ENCODE results near the gene MADD.

Gene MADD

DNA sequence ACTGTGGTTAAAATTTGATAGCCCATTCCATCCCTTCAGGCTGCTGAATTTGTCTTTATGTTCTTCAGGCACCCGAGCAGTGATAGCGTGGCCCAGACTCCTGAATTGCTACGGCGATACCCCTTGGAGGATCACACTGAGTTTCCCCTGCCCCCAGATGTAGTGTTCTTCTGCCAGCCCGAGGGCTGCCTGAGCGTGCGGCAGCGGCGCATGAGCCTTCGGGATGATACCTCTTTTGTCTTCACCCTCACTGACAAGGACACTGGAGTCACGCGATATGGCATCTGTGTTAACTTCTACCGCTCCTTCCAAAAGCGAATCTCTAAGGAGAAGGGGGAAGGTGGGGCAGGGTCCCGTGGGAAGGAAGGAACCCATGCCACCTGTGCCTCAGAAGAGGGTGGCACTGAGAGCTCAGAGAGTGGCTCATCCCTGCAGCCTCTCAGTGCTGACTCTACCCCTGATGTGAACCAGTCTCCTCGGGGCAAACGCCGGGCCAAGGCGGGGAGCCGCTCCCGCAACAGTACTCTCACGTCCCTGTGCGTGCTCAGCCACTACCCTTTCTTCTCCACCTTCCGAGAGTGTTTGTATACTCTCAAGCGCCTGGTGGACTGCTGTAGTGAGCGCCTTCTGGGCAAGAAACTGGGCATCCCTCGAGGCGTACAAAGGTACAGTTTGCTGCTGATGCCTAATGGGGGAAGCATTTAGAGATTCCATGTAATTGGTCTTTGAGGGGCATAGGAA is 4.7 kb downstream of the MADD start:
- TF ChIP-seq, protein P1, sequence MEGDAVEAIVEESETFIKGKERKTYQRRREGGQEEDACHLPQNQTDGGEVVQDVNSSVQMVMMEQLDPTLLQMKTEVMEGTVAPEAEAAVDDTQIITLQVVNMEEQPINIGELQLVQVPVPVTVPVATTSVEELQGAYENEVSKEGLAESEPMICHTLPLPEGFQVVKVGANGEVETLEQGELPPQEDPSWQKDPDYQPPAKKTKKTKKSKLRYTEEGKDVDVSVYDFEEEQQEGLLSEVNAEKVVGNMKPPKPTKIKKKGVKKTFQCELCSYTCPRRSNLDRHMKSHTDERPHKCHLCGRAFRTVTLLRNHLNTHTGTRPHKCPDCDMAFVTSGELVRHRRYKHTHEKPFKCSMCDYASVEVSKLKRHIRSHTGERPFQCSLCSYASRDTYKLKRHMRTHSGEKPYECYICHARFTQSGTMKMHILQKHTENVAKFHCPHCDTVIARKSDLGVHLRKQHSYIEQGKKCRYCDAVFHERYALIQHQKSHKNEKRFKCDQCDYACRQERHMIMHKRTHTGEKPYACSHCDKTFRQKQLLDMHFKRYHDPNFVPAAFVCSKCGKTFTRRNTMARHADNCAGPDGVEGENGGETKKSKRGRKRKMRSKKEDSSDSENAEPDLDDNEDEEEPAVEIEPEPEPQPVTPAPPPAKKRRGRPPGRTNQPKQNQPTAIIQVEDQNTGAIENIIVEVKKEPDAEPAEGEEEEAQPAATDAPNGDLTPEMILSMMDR (IDR thresholded peaks at IDR 0.05; ENCODE audit: borderline replicate concordance, insufficient read depth, low read depth, low read length) = no peak
- H3K4me3 ChIP-seq (ENCODE audit: low read depth, low read length) = no peak overlapping the region

DNA sequence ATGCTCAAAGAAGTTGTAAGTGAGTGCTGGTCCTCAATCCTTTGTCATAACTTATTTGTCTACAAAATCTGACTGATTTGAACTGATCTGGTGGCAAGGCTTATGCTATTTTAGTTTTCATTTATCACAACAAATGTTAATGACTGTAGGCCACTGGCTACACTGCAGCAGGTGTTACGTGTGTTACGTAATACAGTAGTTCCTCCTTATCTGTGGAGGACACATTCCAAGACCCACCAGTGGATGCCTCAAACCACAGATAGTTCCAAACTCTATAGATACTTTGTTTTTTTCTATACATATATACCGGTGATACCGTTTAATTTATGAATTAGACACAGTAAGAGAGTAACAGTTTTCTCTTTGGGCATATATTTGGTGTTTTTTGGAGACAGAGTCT is 7.0 kb downstream of the MADD start:
- no peak overlapping the region for H3K4me3 ChIP-seq (ENCODE audit: low read depth, low read length)
- TF ChIP-seq, protein P1 (IDR thresholded peaks at IDR 0.05; ENCODE audit: borderline replicate concordance, insufficient read depth, low read depth, low read length) = no peak

DNA sequence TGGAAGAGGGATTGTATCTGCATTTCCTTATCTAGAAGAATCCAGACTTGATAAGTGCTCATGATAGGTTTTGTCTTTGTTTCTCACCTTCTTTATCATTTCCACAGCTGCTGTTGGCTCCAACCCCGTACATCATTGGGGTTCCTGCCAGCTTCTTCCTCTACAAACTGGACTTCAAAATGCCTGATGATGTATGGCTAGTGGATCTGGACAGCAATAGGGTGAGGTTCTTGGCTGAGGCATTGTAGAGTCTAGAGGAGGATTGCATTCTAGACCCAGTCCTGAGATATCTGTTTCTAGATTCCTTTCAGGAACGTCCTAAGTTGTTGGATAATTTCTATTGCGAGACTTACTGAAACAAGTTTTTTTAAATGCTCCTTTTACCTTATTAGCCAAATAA is 8.1 kb downstream of the MADD start:
- no peak overlapping the region for H3K4me3 ChIP-seq (ENCODE audit: low read depth, low read length)
- TF ChIP-seq, protein P1 (IDR thresholded peaks at IDR 0.05; ENCODE audit: borderline replicate concordance, insufficient read depth, low read depth, low read length) = no peak

DNA sequence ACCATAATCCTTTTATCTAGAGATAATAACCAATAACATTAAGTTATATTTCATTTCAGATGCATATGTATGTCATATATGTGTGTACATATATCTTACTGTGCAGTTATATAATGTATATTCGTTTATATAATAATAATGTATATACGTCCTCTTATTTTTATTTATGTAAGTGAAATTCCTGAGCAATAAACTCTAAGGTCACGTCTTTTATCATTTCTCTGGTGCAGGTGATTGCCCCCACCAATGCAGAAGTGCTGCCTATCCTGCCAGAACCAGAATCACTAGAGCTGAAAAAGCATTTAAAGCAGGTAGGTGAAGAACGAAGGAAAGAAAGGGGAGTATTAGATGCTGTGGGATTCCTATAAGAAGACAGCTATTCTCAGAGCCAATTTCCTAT is 8.8 kb downstream of the MADD start:
- no peak overlapping the region for H3K4me3 ChIP-seq (ENCODE audit: low read depth, low read length)
- TF ChIP-seq, protein P1 (IDR thresholded peaks at IDR 0.05; ENCODE audit: borderline replicate concordance, insufficient read depth, low read depth, low read length) = no peak

DNA sequence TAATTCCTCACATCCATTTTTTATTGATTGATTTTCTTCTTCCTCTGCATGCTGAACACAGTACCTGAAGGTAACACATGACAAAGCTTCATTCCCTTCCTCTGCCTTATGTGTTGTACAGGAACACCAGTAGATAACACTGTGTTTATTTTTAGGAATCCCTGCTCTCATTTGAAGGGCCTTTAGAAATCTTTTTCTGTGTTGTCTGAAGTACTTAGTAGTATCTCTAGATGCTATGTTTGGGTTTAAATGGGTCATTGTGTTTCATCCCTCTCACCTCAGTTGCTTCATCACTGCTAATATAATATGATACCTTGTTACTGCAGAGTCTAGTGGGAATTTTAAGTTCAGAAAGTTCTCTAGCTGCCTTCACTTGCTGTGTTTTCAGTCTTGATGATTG is 10.2 kb downstream of the MADD start:
- no peak overlapping the region for H3K4me3 ChIP-seq (ENCODE audit: low read depth, low read length)
- TF ChIP-seq, protein P1 (IDR thresholded peaks at IDR 0.05; ENCODE audit: borderline replicate concordance, insufficient read depth, low read depth, low read length) = no peak

DNA sequence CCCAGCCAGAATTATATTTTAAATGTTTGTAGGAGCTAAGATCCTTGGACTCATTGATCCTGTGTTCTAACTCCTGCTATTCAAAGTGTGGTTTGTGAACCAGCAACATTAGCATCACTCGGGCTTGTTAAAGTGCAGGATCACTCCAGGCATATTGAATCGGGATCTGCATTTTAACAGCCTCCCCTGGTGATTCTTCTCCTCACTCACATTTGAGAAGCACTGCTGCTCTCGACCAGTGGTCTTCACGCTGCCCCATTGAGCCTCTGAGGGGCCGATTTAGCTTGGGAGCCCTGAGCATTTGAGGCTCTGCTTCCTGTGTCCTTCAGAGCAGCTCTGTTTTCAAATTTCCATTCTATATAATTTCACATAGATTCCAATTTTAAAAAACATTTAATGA is 10.9 kb downstream of the MADD start:
- TF ChIP-seq, protein P1 (IDR thresholded peaks at IDR 0.05; ENCODE audit: borderline replicate concordance, insufficient read depth, low read depth, low read length) = no peak
- no peak overlapping the region for H3K4me3 ChIP-seq (ENCODE audit: low read depth, low read length)

DNA sequence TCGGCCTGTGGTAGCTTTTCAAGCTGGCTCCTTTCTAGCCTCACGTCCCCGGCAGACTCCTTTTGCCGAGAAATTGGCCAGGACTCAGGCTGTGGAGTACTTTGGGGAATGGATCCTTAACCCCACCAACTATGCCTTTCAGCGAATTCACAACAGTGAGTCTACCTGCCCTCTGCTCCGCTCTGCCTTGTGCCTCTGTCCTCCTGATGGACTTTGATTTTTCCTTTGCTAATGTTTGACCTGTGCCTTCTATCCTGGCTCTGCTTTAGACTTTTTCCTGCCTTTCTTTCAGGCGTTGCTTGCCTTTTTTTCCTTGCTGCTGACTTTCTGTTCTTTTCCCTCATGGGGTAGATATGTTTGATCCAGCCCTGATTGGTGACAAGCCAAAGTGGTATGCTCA is 12.5 kb downstream of the MADD start:
- TF ChIP-seq, protein P1 (IDR thresholded peaks at IDR 0.05; ENCODE audit: borderline replicate concordance, insufficient read depth, low read depth, low read length) = no peak
- H3K4me3 ChIP-seq (ENCODE audit: low read depth, low read length) = no peak overlapping the region
